ENCODE data around the gene JUNB. TPM values are rescaled to one million over a fixed set of nuclear protein-coding genes. Genes with fewer than 3 reads are reported as not detected.

Gene JUNB
- 36.5 TPM for polyA plus RNA-seq (ENCODE audit: insufficient read length)

- peak; percentile 95 for DNase-seq
These were observed at the start of gene JUNB for GRCh38 chr19:12791345-12792050. Gene JUNB, plus strand, starts transcription at chr19:12791486. Its CDS starts 286 bp downstream, at chr19:12791772.

DNA sequence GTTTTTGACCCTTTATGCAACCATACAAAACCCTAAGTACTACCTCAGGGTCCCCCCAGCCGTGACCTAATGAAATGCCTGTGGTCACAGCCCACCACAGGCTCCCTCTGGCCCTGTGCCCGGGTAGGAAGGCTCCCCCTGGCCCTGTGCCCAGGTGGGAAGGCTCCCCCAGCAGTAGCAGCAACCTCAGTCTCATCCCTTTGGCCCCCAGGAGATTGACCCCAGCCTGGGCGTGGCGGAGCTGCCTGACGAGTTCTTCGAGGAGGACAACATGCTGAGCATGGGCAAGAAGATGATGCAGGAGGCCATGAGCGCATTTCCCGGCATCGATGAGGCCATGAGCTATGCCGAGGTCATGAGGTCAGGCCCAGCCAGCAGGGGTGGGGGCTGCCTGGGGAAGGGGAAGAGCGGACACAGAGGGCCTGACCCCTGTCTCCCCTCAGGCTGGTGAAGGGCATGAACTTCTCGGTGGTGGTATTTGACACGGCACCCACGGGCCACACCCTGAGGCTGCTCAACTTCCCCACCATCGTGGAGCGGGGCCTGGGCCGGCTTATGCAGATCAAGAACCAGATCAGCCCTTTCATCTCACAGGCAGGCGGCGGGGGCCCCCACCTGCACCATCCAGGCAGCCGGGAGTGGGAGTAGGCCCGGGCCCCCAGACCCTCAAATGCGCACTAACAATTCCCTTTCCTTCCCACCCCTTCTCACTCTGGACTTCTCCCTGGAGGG lies 46.0 kb upstream of the JUNB start:
- DNase-seq = no peak

GRCh38 chr19:12748489-12748888 lies 42.8 kb upstream of the JUNB start:
- DNase-seq = no peak

DNA sequence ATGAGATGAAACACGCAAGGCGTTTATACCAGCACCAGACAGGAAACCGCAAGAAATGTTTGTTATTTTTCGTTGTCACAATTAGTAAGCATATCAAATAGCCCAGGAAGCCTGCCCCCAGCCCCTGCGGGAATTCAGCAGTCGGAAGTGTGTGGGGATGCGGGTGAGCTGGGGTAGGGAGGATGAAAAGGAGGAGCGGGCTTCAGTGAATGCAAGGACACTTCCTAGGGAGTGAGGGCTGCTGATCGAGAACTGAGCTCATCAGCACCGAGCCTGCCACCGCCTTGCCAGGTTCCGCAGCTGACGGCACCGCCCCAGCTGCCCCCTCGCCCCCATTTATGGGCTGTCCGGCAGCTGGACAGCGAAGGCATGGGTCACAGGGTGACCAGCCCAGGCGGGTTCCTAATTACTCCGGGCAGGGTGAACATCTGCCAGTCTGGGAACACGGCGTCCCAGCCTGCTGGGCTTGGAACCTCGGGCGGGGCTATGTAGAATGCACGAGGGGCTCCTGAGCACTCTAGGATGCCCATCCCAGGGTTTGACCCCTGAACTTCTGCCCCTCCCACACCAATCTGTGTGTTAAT lies 41.3 kb upstream of the JUNB start:
- no peak for DNase-seq

GRCh38 chr19:12750851-12751250 lies 40.4 kb upstream of the JUNB start:
- DNase-seq = no peak

GRCh38 chr19:12751635-12752034 lies 39.7 kb upstream of the JUNB start, which contains the start of gene BEST2:
Gene BEST2, plus strand, starts transcription at chr19:12751791. Its CDS starts 802 bp downstream, at chr19:12752593.
- no peak for DNase-seq

- DNase-seq = no peak
These were observed 39.1 kb upstream of the JUNB start for GRCh38 chr19:12752056-12752781.

DNA sequence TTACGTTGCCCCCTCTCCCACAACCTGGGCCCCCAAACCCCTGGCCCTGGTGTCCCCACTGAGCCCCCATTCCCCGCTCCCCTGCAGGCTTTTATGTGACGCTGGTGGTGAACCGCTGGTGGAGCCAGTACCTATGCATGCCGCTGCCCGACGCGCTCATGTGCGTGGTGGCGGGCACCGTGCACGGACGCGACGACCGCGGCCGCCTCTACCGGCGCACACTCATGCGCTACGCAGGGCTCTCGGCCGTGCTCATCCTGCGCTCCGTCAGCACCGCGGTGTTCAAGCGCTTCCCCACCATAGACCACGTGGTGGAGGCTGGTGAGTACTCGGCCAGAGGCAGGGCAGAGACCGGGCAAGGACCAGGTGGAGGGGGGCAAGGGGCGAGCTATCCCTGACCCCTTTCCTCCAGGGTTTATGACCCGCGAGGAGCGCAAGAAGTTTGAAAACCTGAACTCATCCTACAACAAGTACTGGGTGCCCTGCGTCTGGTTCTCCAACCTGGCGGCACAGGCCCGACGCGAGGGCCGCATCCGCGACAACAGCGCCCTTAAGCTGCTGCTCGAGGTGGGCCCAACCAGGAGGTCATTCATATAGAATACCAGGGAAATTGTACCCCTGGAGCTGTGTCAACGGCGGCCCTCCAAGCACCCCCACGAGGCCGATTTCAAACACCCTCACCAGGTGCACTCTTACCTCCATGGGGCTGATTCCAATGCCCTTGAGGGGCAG lies 36.7 kb upstream of the JUNB start:
- DNase-seq = no peak

DNA sequence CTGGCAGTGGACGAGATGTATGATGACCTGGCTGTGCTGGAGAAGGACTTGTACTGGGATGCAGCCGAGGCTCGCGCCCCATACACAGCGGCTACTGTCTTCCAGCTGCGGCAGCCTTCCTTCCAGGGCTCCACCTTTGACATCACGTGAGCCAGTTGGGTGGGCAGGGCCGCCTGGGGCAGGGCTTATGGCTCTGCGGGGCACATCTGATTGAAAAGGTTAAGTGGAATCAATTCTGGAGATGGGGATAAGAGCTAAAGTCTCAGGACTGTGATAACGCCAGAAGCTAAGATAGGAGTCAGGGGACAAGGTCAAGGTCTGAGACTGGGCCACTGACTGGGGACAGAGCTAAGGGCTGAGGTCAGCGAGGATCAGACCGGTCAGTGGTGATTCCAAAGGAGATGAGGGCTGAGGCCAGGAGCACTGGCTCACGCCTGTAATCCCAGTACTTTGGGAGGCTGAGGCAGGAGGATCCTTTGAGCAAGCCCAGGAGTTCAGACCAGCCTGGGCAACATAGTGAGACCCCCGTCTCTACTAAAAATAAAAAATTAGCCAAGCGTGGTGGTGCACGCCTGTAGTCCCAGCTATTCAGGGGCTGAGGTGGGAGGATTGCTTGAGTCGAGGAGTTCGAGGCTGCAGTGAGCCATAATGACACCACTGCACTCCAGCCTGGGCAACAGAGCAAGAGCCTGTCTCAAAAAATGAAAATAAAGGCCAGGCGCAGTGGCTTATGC lies 35.0 kb upstream of the JUNB start:
- no peak for DNase-seq

- DNase-seq = peak; percentile 80
These were observed 33.6 kb upstream of the JUNB start for GRCh38 chr19:12757544-12758274.

- no peak for DNase-seq
These were observed 31.6 kb upstream of the JUNB start for GRCh38 chr19:12759686-12760085.

GRCh38 chr19:12763100-12763499 lies 28.2 kb upstream of the JUNB start:
- no peak for DNase-seq

- DNase-seq = no peak
These were observed 26.6 kb upstream of the JUNB start for GRCh38 chr19:12764698-12765097.

DNA sequence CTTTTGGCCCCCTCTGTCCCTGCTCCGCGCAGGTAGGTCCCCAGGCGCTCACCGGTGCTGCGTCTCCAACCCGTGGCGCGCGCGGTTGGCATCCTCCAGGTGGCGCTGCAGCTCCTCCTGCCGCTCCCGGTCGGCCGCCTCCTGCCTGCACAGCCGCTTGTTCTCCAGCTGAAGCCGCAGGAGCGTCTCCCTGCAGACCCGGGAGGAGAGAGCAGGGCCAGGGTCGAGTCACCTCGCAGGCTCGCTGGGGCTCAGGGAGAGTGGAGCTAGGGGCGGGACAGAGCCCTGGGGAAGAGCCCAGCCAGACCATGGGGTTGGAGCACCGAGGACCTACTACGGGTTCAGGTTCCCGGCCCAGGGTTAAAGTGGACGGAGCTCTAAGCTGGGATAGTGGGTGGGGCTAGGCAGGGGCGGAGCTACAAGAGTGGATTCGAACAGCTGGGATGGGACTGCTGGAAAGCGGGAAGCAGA lies 25.2 kb upstream of the JUNB start:
- peak; percentile 75 for DNase-seq

GRCh38 chr19:12767150-12767549 lies 24.1 kb upstream of the JUNB start:
- no peak for DNase-seq

DNA sequence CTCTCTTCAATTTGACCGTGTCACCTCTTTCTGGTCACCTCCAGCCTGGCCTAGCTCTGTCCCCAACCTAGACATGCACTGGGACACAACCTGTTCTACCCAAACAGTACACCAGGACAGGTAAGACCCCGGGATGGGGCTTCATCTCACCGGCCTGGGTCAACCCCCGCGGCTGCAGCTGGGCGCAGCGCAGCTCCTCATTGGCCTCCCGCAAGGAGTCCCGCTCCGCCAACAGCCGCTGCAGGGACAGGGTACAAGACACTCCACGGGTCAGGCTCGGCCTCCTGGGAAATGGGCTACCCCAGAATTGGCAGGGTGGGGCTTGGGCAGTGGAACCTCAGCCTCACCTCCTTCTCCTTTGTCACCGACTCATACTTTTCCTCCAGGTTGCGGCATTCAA lies 23.6 kb upstream of the JUNB start:
- no peak for DNase-seq

GRCh38 chr19:12769689-12770088 lies 21.6 kb upstream of the JUNB start:
- no peak for DNase-seq

DNA sequence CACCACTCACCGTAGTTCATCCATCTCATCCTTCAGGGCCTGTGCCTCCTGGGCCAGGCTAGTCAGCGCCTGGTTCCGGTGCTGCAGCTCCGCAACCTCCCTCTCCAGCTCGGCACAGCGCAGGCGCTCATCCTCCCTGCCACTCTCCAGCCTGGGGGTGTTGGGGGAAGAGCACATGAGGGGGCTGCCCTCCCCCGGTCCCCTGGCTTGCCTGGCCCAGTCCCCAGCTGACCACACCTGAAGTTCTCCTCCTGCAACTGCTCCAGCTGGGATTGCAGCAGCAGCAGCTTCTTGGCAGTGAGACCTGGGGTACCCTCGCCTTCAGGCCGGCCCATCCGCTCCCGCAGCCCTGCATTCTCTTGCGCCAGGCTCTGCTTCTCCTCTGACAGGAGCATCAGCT lies 20.4 kb upstream of the JUNB start:
- no peak for DNase-seq

- no peak for DNase-seq
These were observed 19.0 kb upstream of the JUNB start for GRCh38 chr19:12772323-12772722.

GRCh38 chr19:12773571-12773970 lies 17.7 kb upstream of the JUNB start:
- no peak for DNase-seq

Measured in hindlimb muscle (tissue), 1 donor.